Tibial nerve (tissue), 4 donors: ENCODE measurements around the gene CYP19A1.

Experiments
- EP300 ChIP-seq, 2 donors: sonication (generic); formaldehyde crosslinking; IDR thresholded peaks; one replicate each; pipeline ENCODE4 v1.6.1; 2017; ENCODE audit warnings: antibody characterized with exemption in 2 of 2, mild to moderate bottlenecking in 1 of 2
- POLR2A ChIP-seq, 2 donors: fragments of 450-650 bp; IDR thresholded peaks; one replicate each; pipeline ENCODE4 v1.6.1; 2017; ENCODE audit warnings: antibody characterized with exemption in 2 of 2, mild to moderate bottlenecking in 2 of 2, moderate library complexity in 2 of 2
- TF ChIP-seq, protein P1 (sequence below), 5 experiments: fragments of 200-600 bp in 3 of 5; fragments of 450-650 bp in 2 of 5; sonication (generic) in 3 of 5; IDR thresholded peaks; one replicate each; pipeline ENCODE4 v1.5.1; 2016 to 2019; ENCODE audit warnings: antibody characterized with exemption in 5 of 5, mild to moderate bottlenecking in 3 of 5, moderate library complexity in 2 of 5

DNA sequence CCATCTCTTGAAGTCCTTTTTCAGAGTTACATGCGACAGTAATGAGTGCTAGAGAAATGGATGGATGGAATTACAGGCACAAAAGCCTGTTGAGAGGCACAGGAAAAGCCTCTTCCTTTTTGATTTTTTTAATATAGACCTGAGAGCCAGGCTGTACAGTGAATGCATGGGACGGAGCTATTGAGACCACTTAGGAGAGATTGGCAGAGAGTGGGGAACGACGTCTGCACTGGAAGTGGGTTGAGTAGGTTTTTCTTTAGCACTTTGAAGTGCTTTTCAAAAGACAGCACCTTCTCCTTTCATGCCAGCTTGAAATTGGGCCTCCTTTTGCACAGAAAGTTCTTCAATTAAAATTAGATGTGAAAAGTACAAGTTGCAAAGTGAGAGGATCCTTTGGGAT is 40.0 kb upstream of the CYP19A1 start:
- TF ChIP-seq POLR2A (IDR thresholded peaks at IDR 0.05) = no peak
- TF ChIP-seq, protein P1, sequence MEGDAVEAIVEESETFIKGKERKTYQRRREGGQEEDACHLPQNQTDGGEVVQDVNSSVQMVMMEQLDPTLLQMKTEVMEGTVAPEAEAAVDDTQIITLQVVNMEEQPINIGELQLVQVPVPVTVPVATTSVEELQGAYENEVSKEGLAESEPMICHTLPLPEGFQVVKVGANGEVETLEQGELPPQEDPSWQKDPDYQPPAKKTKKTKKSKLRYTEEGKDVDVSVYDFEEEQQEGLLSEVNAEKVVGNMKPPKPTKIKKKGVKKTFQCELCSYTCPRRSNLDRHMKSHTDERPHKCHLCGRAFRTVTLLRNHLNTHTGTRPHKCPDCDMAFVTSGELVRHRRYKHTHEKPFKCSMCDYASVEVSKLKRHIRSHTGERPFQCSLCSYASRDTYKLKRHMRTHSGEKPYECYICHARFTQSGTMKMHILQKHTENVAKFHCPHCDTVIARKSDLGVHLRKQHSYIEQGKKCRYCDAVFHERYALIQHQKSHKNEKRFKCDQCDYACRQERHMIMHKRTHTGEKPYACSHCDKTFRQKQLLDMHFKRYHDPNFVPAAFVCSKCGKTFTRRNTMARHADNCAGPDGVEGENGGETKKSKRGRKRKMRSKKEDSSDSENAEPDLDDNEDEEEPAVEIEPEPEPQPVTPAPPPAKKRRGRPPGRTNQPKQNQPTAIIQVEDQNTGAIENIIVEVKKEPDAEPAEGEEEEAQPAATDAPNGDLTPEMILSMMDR (IDR thresholded peaks at IDR 0.05) = no peak
- TF ChIP-seq EP300 (IDR thresholded peaks at IDR 0.05) = no peak
